Neural cell (in vitro differentiated cells): ENCODE data around the gene C19orf73.

ENCODE experiments used
- CTCF ChIP-seq: fragments of 450-650 bp; IDR thresholded peaks from 2 replicates; pipeline ENCODE4 v1.5.1; 2014; ENCODE audit warnings: antibody characterized with exemption, mild to moderate bottlenecking, moderate library complexity; ENCODE audit not compliant: poor library complexity, severe bottlenecking
- EP300 ChIP-seq: fragments of 450-650 bp; conservative IDR thresholded peaks from 2 replicates; pipeline ENCODE4 v1.6.1; 2014; ENCODE audit warnings: antibody characterized with exemption, mild to moderate bottlenecking, moderate library complexity; ENCODE audit not compliant: poor library complexity, severe bottlenecking
- EZH2 ChIP-seq: fragments of 200-600, 300-800 bp; shearing (Covaris generic), sonication (generic); IDR thresholded peaks from 2 replicates; pipeline ENCODE4 v1.6.1; 2014; ENCODE audit warnings: antibody characterized with exemption, low read length, borderline replicate concordance, mild to moderate bottlenecking; ENCODE audit not compliant: insufficient read depth, poor library complexity, severe bottlenecking
- MXI1 ChIP-seq: fragments of 450-650 bp; conservative IDR thresholded peaks from 2 replicates; pipeline ENCODE4 v1.6.1; 2014; ENCODE audit warnings: antibody characterized with exemption, mild to moderate bottlenecking; ENCODE audit not compliant: poor library complexity, severe bottlenecking
- POLR2AphosphoS5 ChIP-seq: IDR thresholded peaks from 2 replicates; pipeline ENCODE4 v1.6.1; 2012
- RAD21 ChIP-seq: fragments of 450-650 bp; conservative IDR thresholded peaks from 2 replicates; pipeline ENCODE4 v1.6.1; 2014; ENCODE audit warnings: antibody characterized with exemption, mild to moderate bottlenecking, moderate library complexity
- REST ChIP-seq: IDR thresholded peaks from 2 replicates; pipeline ENCODE4 v1.6.1; 2012; ENCODE audit warnings: borderline replicate concordance

- TF ChIP-seq CTCF, result no peak
- no peak for TF ChIP-seq EZH2
- no peak for TF ChIP-seq EP300
- no peak for TF ChIP-seq MXI1
- no peak for TF ChIP-seq REST
- TF ChIP-seq POLR2AphosphoS5, result no peak
- TF ChIP-seq RAD21, result no peak
Observed at GRCh38 chr19:49094505-49095482, 24.1 kb downstream of the C19orf73 start.
